ENCODE results near the gene TNFRSF18.

TNFRSF18 gene

GRCh38 chr1:1226566-1227362 lies 20.4 kb upstream of the TNFRSF18 start:
- no peak for DNase-seq

DNA sequence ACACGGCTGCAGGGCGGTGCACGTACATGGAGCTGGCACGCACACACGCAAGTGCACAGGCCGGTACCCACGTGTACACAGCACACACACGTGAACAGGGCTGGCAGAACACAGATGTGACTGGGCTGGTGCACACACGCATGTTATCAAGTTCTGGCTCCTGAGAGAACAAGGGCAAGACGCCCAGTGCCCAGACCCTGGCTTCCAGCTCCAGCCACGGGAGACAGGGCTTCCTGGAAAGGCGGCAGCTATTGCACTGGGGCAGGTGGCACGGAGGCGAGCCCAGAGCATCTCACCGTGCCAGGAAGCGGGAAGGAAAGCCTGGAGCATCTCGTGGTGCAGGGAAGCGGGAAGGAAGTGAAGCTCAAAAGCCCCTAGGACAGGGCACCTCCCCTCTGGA lies 19.5 kb upstream of the TNFRSF18 start:
- no peak for DNase-seq

DNA sequence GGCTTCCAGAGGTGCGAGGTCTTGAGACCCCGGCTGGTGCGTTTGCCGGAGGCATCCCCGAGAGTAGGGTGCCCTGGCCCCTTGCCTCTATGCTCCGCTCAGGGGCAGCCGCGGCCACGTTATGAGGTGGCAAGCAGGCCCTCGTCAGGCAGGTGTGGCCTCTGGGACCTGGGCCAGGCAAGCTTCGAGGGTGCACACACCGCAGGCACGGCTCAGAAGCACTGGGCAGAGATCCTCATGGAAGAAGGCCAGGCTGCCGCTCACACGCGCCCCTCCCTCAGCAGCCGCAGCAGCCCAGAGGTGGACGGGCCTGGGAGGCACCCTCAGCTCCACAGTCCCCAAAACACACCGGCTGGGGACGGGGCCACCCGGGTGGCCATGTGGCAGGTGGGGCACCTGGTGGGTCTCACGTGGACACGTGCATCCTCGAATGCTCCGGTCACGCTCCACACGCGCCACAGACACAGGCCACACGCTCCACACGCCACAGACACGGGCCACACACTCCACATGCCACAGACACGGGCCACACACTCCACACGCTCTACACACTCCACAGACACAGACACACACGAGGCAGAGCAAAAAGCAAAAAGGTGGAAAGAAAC lies 18.9 kb upstream of the TNFRSF18 start:
- no peak for DNase-seq

- DNase-seq = no peak
These were observed 17.5 kb upstream of the TNFRSF18 start for GRCh38 chr1:1223891-1224290.

- no peak for DNase-seq
These were observed 16.9 kb upstream of the TNFRSF18 start for GRCh38 chr1:1223321-1223720.

DNA sequence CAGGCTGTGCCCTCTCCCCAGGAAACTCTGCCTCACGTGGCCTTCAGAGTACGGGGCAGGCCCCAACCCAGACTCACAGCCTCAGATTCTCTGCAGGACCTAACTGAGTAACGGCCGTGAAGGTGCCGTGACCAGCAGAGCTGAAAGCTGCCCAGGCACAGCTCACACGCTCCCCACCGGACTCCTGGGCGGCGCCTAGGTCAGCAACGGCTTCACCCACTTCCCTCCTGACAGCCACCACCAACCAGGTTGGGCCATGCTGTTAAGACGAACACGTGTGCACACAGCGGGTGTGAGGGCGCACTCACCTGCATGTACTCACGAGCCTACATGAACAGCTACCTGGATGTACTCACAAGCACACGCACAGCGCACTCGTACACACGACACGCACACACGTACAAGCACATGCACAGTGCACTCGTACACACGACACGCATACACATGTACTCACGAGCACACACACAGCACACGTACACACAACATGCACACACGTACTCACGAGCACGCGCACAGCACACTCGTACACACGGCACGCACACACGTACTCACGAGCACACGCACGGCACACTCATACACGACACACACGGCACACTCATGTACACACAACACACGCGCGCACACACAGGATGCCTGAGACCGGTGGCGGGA lies 16.3 kb upstream of the TNFRSF18 start:
- DNase-seq = no peak

DNA sequence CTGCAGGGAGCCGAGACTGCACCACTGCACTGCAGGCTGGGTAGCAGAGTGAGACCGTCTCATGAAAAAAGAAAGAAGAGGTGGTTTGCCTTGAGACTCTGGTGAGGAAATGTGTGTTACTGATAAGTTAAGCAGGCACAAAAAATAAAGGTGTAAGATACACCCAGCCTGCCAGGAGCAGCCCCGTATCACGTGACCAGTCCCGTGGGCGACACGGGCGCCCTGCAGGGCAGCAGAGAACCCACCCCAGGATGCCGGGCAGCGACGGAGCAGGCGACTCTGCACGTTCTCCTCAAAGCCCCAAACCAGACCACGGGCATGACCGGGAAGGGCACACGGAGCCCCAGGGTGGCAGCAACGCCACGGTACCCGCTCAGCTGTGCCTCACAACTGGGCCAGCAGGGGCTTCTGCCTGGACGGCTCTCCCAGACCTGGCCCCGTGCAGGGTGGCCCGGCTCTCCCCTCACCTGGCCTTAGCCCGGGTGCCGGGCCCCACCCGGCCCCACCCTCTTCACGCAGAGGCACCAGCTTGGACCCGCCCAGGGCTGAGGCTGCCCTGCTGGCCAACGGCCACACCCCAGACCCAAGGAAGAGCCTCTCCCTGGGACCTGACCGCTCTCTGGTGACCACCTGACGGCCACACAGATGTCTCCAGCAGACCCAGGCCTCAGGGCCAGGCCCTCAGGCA lies 15.6 kb upstream of the TNFRSF18 start:
- DNase-seq = peak; percentile 25

- DNase-seq = no peak
These were observed 13.8 kb upstream of the TNFRSF18 start for GRCh38 chr1:1220197-1220596.

- no peak for DNase-seq
These were observed 12.9 kb upstream of the TNFRSF18 start for GRCh38 chr1:1219341-1219740.

DNA sequence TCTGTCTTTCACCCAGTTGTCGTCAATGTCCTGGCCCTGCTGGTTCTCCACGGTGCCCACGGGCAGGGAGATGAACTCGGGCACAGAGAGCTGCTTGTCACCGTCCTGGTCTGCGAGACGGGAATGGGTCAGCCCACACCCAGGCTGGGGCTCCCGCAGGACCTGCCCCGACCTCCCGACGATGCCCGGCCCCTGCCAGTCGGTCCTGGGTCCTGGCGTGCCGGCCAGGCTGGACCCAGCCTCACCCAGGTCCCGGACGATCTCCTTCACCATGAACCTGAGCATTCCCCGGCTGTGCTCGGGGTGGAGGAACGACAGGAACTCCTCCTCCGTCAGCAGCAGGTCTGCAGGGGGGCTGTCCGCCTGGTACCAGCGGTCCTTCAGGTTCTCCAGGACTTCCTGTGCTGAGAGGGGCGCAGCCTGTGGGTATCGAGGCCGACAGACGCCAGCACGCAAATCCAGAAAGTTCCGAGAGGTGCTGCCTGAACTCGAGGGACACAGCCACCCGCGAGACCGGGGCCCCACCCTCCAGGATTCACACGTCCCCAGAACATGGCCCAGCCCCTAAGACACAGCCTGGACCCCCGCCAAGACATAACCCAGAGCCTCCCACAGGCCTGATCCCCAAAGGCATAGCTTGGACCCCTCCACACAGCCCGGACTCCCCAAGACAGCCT lies 12.3 kb upstream of the TNFRSF18 start:
- no peak for DNase-seq

GRCh38 chr1:1217621-1218523 lies 11.5 kb upstream of the TNFRSF18 start:
- no peak for DNase-seq

DNA sequence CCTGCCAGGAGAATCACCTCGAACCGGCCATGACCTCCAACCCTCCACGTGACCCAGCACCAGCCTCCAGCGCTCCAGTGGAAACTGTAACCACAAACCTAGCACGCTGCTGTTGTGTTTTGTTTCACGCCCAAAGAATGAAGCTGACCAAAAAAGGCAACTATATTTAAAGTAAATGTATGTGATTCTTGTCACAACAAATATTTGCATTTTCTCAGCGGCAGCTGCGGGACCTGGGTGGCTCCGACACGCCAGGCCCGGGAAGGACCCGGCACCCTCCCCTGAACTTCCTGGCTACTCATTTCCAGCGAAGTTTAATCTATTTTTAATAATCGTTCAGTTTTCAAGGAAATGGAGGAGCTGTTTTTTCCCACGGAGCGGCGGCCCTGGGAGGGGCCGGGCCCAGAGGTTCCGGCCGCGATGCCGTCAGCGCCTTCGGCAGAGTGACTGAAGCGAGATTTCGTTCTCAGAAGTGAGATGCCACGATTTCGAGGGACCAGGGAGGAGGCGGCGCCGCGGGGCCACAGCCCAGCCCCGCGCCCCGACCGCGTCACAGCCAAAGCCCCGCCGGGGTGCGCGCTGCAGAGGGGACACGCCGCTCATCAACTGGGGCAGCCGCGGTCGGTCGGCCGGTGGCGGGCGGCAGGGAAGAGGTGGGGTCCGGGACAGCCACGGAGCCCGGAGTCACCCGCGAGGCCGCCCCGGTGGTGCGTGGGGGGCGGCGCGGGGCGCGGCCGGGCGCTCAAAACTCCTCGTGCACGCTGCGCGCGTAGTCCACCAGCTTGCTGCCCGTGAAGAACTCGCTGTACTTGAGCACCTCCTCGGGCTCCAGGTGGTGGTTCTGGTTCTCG lies 10.6 kb upstream of the TNFRSF18 start:
- DNase-seq = no peak

GRCh38 chr1:1215881-1216605 lies 9.7 kb upstream of the TNFRSF18 start:
- no peak for DNase-seq

GRCh38 chr1:1215080-1215676 lies 8.8 kb upstream of the TNFRSF18 start:
- DNase-seq = no peak

- DNase-seq = no peak
These were observed 7.2 kb upstream of the TNFRSF18 start, which contains the start of gene TNFRSF4 for GRCh38 chr1:1213345-1214265. Gene TNFRSF4, minus strand, starts transcription at chr1:1214153. Its CDS starts 26 bp downstream, at chr1:1214127.

- peak; percentile 16 for DNase-seq
These were observed 6.5 kb upstream of the TNFRSF18 start for GRCh38 chr1:1212780-1213344.

DNA sequence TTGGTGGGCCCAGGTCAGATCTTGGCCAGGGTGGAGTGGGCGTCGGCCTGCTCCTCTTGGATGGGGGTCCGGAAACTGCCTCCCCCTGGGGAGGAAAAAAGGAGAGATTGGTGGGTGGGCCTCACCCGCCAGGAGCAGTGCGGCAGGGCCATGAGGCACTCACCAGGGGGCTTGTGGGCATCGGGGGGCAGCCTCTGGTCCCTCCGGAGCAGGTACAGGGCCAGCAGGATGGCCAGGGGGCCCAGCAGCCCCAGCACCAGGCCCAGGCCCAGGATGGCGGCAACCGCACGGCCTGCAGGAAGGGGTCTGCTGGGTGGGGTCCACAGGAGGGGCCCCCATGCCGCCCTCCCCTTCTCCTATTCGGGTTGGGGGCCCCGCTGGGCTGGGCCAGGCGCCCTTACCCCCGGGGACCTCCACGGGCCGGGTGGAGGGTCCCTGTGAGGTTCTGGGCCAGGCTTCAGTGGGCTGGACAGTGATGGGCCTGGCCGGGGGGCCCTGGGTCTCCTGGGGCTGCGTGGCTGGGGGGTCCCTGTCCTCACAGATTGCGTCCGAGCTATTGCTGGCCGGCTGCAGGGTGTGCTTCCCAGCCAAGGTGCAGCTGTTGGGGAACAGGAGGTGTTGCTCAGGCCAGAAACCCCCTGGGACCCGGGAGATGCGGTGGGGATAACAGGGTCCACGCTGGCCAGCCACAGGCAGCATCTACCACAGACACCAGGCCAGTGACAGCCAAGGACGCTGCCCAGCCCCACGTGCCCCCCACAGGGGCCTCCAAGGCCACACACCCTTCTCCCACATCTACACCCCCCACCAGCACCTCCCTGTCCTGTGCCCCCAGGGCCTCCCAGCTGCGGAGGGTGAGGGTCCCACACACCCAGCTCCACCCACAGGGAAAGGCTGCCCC lies 5.4 kb upstream of the TNFRSF18 start:
- no peak for DNase-seq
